ENCODE measurements around the gene SEC24B. TPM values are rescaled to one million over a fixed set of nuclear protein-coding genes. Genes with fewer than 3 reads are reported as not detected.
"Not testable (repeated sequence)": the region's sequence is repeated elsewhere in the genome, so short reads cannot be mapped to it uniquely, and the experiment has no call there.

SEC24B gene
- total RNA-seq, 2 donors from 2014 or later: 27.2 to 39.1 TPM

DNA sequence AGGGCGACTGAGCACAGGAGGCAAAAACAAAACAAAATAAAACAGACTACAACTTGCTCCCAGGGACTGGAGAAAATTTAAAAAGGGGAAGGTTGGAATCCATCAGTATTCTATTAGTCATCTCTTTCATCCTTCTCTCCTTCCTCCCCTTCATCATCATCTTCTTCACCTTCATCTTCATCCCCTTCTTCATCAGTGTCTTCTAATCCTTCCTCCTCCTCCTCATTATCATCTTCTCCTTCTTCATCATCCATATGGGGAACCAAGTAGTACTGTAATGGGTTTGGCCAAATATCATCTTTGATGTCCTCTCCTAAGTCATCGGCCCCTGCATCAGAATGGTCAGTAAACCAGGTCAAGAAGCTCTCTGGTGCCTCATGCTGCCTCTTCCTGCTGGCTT is 119.5 kb downstream of the SEC24B start:
- no peaks in the 10 kb centered on the region for H3K9me3 ChIP-seq
- TF ChIP-seq, protein P1, sequence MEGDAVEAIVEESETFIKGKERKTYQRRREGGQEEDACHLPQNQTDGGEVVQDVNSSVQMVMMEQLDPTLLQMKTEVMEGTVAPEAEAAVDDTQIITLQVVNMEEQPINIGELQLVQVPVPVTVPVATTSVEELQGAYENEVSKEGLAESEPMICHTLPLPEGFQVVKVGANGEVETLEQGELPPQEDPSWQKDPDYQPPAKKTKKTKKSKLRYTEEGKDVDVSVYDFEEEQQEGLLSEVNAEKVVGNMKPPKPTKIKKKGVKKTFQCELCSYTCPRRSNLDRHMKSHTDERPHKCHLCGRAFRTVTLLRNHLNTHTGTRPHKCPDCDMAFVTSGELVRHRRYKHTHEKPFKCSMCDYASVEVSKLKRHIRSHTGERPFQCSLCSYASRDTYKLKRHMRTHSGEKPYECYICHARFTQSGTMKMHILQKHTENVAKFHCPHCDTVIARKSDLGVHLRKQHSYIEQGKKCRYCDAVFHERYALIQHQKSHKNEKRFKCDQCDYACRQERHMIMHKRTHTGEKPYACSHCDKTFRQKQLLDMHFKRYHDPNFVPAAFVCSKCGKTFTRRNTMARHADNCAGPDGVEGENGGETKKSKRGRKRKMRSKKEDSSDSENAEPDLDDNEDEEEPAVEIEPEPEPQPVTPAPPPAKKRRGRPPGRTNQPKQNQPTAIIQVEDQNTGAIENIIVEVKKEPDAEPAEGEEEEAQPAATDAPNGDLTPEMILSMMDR (IDR thresholded peaks at IDR 0.05): no peak
- H3K27me3 ChIP-seq (replicated peaks; ENCODE audit: insufficient read depth): no peaks in the 10 kb centered on the region
- H3K36me3 ChIP-seq: no peaks in the 10 kb centered on the region
- DNase-seq (ENCODE audit: low spot score): no peak
- H3K4me3 ChIP-seq: no peak overlapping the region
- H3K27ac ChIP-seq: no peak overlapping the region
- no peak for ATAC-seq (ENCODE audit: insufficient number of reproducible peaks, low FRiP score, low read depth)
- H3K4me1 ChIP-seq (ENCODE audit: control insufficient read depth in 1 of 2, low read depth in 2 of 2): peaks cover 0 to 3% of the 10 kb centered on the region in 2 donors

DNA sequence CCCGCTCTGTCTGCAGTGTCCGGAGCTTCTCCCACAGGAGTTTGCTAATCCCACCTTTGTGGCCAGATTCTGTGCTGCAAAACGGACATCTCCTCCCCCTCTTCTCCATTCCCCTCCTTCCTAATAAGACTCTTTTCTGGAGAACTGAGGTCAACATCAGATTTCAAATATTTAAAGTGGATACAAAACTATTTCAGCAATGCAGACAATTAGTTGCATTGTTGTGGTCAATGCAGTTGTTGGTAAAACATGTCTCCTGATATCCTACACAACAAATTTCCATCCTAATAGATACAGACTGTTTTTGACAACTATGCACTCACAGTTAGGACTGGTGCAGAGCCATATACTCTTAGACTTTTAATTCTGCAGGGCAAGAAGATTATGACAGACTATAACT is 121.4 kb downstream of the SEC24B start:
- TF ChIP-seq, protein P1 (IDR thresholded peaks at IDR 0.05): no peak
- H3K27ac ChIP-seq: no peak overlapping the region
- no peaks in the 10 kb centered on the region for H3K36me3 ChIP-seq
- H3K9me3 ChIP-seq: no peaks in the 10 kb centered on the region
- H3K4me3 ChIP-seq: no peak overlapping the region
- no peaks in the 10 kb centered on the region for H3K4me1 ChIP-seq (ENCODE audit: control insufficient read depth in 1 of 2, low read depth in 2 of 2)
- ATAC-seq (ENCODE audit: insufficient number of reproducible peaks, low FRiP score, low read depth) (no peak), DNase-seq (ENCODE audit: low spot score) (no peak)
- no peaks in the 10 kb centered on the region for H3K27me3 ChIP-seq (replicated peaks; ENCODE audit: insufficient read depth)

DNA sequence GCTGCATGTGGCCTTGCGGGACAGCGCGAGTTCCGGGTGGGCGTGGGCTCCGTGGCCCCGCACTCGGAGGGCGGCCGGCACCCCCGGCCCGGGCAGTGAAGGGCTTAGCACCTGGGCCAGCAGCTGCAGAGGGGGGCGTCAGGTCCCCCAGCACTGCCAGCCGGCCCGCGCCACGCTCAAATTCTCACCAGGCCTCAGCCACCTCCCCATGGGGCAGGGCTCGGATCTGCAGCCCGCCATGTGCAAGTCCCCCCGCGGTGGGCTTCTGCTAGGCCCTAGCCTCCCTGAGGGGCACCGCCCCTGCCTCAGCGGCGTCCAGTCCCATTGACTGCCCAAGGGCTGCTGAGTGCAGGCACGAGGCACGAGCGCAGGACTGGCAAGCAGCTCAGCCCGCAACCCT is 123.8 kb downstream of the SEC24B start:
- no peak overlapping the region for H3K4me3 ChIP-seq
- ATAC-seq (ENCODE audit: insufficient number of reproducible peaks, low FRiP score, low read depth) (no peak), DNase-seq (ENCODE audit: low spot score) (no peak)

DNA sequence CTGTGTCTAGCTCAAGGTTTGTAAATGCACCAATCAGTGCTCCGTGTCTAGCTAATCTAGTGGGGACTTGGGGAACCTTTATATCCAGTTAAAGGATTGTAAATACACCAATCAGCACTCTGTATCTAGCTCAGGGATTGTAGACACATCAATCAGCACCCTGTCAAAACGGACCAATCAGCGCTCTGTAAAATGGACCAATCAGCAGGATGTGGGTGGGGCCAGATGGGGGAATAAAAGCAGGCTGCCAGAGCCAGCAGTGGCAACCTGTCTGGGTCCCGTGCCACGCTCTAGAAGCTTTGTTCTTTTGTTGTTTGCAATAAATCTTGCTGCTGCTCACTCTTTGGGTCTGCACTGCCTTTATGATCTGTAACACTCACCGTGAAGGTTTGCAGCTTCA is 124.5 kb downstream of the SEC24B start:
- DNase-seq (ENCODE audit: low spot score); ATAC-seq (ENCODE audit: insufficient number of reproducible peaks, low FRiP score, low read depth); H3K27ac ChIP-seq; H3K36me3 ChIP-seq; H3K4me1 ChIP-seq (ENCODE audit: control insufficient read depth in 1 of 2, low read depth in 2 of 2); H3K9me3 ChIP-seq; H3K4me3 ChIP-seq; H3K27me3 ChIP-seq (replicated peaks; ENCODE audit: insufficient read depth): not testable (repeated sequence)

More for the DNA sequence above, 123.8 kb downstream of the SEC24B start:
- Histone ChIP-seq H3K36me3 (no peaks in the 10 kb centered on the region), H3K9me3 (no peaks in the 10 kb centered on the region), H3K27ac (no peak overlapping the region), H3K27me3 (replicated peaks; ENCODE audit: insufficient read depth) (no peaks in the 10 kb centered on the region), H3K4me1 (ENCODE audit: control insufficient read depth in 1 of 2, low read depth in 2 of 2) (peaks cover 5 to 6% of the 10 kb centered on the region in 2 donors)
- TF ChIP-seq, protein P1 (IDR thresholded peaks at IDR 0.05): no peak

DNA sequence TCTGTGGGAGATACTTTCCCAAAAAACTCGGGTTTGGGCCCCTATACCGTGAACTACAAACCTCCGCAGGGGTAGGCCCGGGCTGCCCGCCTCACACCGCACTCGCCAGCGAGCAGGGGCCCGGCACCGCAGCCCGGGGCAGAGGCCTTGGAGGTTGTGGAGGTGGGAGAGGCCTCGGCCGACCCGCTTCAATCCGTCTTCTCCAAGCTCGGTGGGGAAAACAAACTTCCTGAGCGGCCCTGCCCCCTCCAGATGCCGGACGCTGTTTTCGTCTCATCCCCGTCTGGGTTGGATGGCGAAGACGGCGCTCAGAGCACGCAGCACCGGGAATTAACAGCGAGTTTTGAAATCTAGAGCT is 126.0 kb downstream of the SEC24B start:
- H3K4me3 ChIP-seq: peak overlapping the region; percentile 90
- DNase-seq (ENCODE audit: low spot score) (no peak), ATAC-seq (ENCODE audit: insufficient number of reproducible peaks, low FRiP score, low read depth) (peak; percentile 30)
- TF ChIP-seq, protein P1 (IDR thresholded peaks at IDR 0.05): no peak
- no peaks in the 10 kb centered on the region for H3K27me3 ChIP-seq (replicated peaks; ENCODE audit: insufficient read depth)
- no peaks in the 10 kb centered on the region for H3K36me3 ChIP-seq
- H3K4me1 ChIP-seq (ENCODE audit: control insufficient read depth in 1 of 2, low read depth in 2 of 2): peaks cover 5 to 6% of the 10 kb centered on the region in 2 donors
- peak overlapping the region in 1 of 2 donors; percentile 38 for H3K27ac ChIP-seq
- H3K9me3 ChIP-seq: no peaks in the 10 kb centered on the region

DNA sequence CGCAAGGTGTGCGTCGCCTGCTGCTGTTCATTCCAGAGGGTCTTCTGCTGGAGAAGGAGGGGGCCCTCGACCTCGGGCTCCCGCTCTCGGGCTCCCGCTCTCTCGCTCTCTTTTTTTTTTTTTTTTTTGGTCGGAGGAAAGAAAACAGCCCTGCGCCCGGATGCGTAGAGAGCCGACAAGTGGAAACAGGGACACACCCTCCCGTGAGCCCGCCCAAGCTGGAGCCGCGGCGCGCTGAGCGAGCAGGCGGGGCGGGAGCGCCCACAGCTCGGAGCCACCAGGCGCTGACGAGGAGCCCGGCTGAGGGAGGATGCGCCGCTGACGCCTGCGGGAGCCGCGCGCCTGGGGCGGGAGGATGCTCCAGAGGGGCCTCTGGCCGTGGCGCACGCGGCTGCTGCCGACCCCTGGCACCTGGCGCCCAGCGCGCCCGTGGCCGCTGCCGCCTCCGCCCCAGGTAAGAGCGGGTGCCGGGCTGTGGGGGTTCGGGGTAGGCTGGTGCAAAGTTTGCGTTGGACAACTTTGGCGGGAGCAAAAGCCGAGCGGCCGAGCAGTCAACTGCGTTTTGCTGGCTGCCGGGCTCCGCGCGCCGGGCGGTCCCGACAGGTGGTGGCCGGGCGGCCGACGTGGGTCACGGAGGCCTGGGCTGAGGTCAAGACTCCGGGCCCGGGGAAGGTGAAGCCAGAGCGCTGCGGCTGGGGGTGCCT is 126.5 kb downstream of the SEC24B start, which contains the start of gene MCUB:
MCUB (plus strand) TSS at position 264 of the 704 bp plus-strand sequence; CDS start at position 356, 92 bp downstream.
- peak within 1 kb of the TSS; percentile 51 to 57 for H3K27ac ChIP-seq
- no peaks in the 10 kb centered on the region for H3K9me3 ChIP-seq
- peaks cover 5 to 6% of the 10 kb centered on the region in 2 donors for H3K4me1 ChIP-seq (ENCODE audit: control insufficient read depth in 1 of 2, low read depth in 2 of 2)
- TF ChIP-seq, protein P1 (IDR thresholded peaks at IDR 0.05): no peak
- no peaks in the 10 kb centered on the region for H3K36me3 ChIP-seq
- peak within 1 kb of the TSS; percentile 90 for H3K4me3 ChIP-seq
- no peaks in the 10 kb centered on the region for H3K27me3 ChIP-seq (replicated peaks; ENCODE audit: insufficient read depth)
- DNase-seq (ENCODE audit: low spot score): no peak
- ATAC-seq (ENCODE audit: insufficient number of reproducible peaks, low FRiP score, low read depth): peak; percentile 73

Data from thoracic aorta (tissue), 2 donors.